Measurements from ENCODE around the gene CAPN1.

The CAPN1 gene

GRCh38 chr11:65260302-65260701 is 78.6 kb downstream of the CAPN1 start:
- no peak for DNase-seq (ENCODE audit: low read depth in 4 of 4, low spot score in 1 of 4)

- no peak for DNase-seq (ENCODE audit: low read depth in 4 of 4, low spot score in 1 of 4)
These were observed 79.2 kb downstream of the CAPN1 start for GRCh38 chr11:65260756-65261590.
